ENCODE data around the gene ERMARD.

The ERMARD gene

GRCh38 chr6:169774347-169774746, 22.9 kb downstream of the ERMARD start:
- H3K9me3 ChIP-seq (ENCODE audit: control insufficient read depth, insufficient read depth, low read length) = no peaks in the 10 kb centered on the region
- no peak overlapping the region for H3K4me3 ChIP-seq (ENCODE audit: low read depth, low read length)
- no peak overlapping the region for H3K9ac ChIP-seq (ENCODE audit: low read depth, low read length)
- peaks cover 11% of the 10 kb centered on the region; the same call in 1 of the 2 replicates for H3K36me3 ChIP-seq (ENCODE audit: control insufficient read depth, insufficient read depth, low read length)
- no peaks in the 10 kb centered on the region for H3K4me1 ChIP-seq (ENCODE audit: control insufficient read depth, insufficient read depth, low read length)
- no peaks in the 10 kb centered on the region for H3K27me3 ChIP-seq (ENCODE audit: control insufficient read depth, insufficient read depth, low read length)
- H3K27ac ChIP-seq (ENCODE audit: low read depth, low read length) = no peak overlapping the region

DNA sequence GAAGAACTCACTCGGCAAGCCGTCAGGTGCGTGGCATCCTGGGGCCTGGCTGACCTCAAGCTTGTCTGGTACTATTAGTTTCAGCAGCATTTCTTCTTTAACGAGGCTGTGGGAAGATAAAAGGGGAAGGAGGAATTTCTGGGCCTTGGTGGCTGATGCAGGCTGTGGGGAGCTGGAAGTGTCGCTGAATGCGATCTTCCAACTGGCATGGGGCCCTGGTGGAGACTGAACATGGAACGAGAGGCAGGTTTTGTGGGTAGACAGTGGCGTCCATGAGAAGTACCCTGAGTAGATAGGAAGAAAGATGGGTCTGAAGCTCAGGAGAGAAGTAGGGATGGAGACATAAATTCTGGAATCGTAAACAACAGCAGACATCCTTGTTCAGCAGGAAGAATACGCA, 23.9 kb downstream of the ERMARD start:
- Histone ChIP-seq H3K4me3 (ENCODE audit: low read depth, low read length) (no peak overlapping the region), H3K4me1 (ENCODE audit: control insufficient read depth, insufficient read depth, low read length) (no peaks in the 10 kb centered on the region), H3K36me3 (ENCODE audit: control insufficient read depth, insufficient read depth, low read length) (peaks cover 11% of the 10 kb centered on the region; the same call in 1 of the 2 replicates), H3K9me3 (ENCODE audit: control insufficient read depth, insufficient read depth, low read length) (no peaks in the 10 kb centered on the region), H3K27me3 (ENCODE audit: control insufficient read depth, insufficient read depth, low read length) (no peaks in the 10 kb centered on the region), H3K27ac (ENCODE audit: low read depth, low read length) (no peak overlapping the region), H3K9ac (ENCODE audit: low read depth, low read length) (no peak overlapping the region)

DNA sequence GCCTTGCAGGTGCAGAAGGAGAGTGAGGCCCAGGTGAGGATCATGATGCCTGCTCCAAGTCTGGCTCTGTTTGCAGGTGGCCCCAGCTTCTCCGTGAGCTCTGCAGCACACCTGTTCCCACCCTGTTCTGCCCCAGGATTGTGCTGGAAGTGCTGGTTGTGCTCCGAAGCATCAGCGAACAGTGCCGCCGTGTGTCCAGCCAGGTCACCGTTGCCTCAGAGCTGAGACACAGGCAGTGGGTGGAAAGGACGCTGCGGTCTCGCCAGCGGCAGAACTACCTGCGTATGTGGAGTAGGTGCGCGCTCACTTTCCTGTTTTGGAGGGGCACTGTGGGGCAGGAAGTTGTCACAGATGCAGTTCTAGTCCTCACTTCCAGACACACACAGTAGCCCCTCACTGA, 25.0 kb downstream of the ERMARD start:
- no peaks in the 10 kb centered on the region for H3K4me1 ChIP-seq (ENCODE audit: control insufficient read depth, insufficient read depth, low read length)
- H3K9me3 ChIP-seq (ENCODE audit: control insufficient read depth, insufficient read depth, low read length) = no peaks in the 10 kb centered on the region
- H3K9ac ChIP-seq (ENCODE audit: low read depth, low read length) = no peak overlapping the region
- H3K27me3 ChIP-seq (ENCODE audit: control insufficient read depth, insufficient read depth, low read length) = no peaks in the 10 kb centered on the region
- H3K36me3 ChIP-seq (ENCODE audit: control insufficient read depth, insufficient read depth, low read length) = peaks cover 11% of the 10 kb centered on the region; the same call in 1 of the 2 replicates
- H3K4me3 ChIP-seq (ENCODE audit: low read depth, low read length) = no peak overlapping the region
- H3K27ac ChIP-seq (ENCODE audit: low read depth, low read length) = no peak overlapping the region

DNA sequence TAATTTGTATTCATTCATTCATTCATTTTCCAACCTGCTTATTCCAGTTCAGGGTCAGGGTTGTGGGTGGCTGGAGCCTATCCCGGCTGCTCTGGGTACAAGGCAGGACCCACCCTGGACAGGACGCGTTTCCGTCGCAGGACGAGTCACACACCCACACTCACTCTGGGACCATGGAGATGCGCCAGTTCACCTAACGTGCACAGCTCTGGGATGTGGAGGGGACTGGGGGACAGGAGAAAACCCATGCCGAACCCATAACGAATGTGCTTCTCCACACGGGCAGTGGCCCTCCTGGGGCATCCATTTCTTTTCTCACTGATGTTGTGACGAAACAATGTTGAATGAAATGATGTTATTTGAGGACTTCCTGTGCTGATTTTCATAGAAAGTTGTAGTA, 26.5 kb downstream of the ERMARD start:
- Histone ChIP-seq H3K4me3 (ENCODE audit: low read depth, low read length) (no peak overlapping the region), H3K27me3 (ENCODE audit: control insufficient read depth, insufficient read depth, low read length) (no peaks in the 10 kb centered on the region), H3K27ac (ENCODE audit: low read depth, low read length) (no peak overlapping the region), H3K4me1 (ENCODE audit: control insufficient read depth, insufficient read depth, low read length) (no peaks in the 10 kb centered on the region), H3K9me3 (ENCODE audit: control insufficient read depth, insufficient read depth, low read length) (no peaks in the 10 kb centered on the region), H3K9ac (ENCODE audit: low read depth, low read length) (no peak overlapping the region), H3K36me3 (ENCODE audit: control insufficient read depth, insufficient read depth, low read length) (peaks cover 11% of the 10 kb centered on the region; the same call in 1 of the 2 replicates)

- peaks cover 11% of the 10 kb centered on the region; the same call in 1 of the 2 replicates for H3K36me3 ChIP-seq (ENCODE audit: control insufficient read depth, insufficient read depth, low read length)
- H3K9me3 ChIP-seq (ENCODE audit: control insufficient read depth, insufficient read depth, low read length) = no peaks in the 10 kb centered on the region
- no peaks in the 10 kb centered on the region for H3K4me1 ChIP-seq (ENCODE audit: control insufficient read depth, insufficient read depth, low read length)
- no peaks in the 10 kb centered on the region for H3K27me3 ChIP-seq (ENCODE audit: control insufficient read depth, insufficient read depth, low read length)
- H3K9ac ChIP-seq (ENCODE audit: low read depth, low read length) = no peak overlapping the region
- H3K4me3 ChIP-seq (ENCODE audit: low read depth, low read length) = no peak overlapping the region
- H3K27ac ChIP-seq (ENCODE audit: low read depth, low read length) = no peak overlapping the region
Observed at GRCh38 chr6:169778646-169779045, 27.2 kb downstream of the ERMARD start.

DNA sequence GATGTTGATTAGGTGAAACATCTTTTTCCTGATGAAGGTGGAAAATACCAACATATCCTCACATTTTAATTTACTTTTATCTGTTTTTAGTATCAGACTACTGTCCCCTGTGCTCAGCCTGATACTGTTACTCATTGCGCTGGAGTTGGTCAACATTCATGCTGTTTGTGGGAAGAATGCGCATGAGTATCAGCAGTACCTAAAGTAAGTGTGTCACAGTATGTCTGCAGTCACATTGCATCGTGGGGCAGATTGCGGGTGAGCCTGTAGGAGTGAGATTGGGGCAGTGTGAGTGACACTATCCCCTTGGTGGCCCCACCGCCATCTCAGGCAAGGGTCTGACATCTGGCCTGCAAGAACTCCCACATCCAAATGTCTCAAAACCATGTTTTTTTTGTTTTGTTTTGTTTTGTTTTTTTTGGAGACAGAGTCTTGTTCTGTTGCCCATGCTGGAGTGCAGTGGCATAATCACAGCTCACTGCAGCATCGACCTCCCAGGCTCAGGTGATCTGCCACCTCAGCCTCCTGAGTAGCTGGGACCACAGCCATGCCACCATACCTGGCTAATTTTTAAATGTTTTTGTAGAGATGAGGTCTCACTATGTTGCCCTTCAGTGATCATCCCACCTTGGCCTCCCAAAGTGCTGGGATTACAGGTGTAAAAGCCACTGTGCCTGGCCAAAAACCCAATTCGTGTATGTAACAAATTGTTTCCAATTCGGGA, 27.8 kb downstream of the ERMARD start:
- Histone ChIP-seq H3K27me3 (ENCODE audit: control insufficient read depth, insufficient read depth, low read length) (no peaks in the 10 kb centered on the region), H3K4me3 (ENCODE audit: low read depth, low read length) (no peak overlapping the region), H3K36me3 (ENCODE audit: control insufficient read depth, insufficient read depth, low read length) (peaks cover 11% of the 10 kb centered on the region; the same call in 1 of the 2 replicates), H3K27ac (ENCODE audit: low read depth, low read length) (no peak overlapping the region), H3K4me1 (ENCODE audit: control insufficient read depth, insufficient read depth, low read length) (no peaks in the 10 kb centered on the region), H3K9ac (ENCODE audit: low read depth, low read length) (no peak overlapping the region), H3K9me3 (ENCODE audit: control insufficient read depth, insufficient read depth, low read length) (no peaks in the 10 kb centered on the region)

- Histone ChIP-seq H3K27me3 (ENCODE audit: control insufficient read depth, insufficient read depth, low read length) (no peaks in the 10 kb centered on the region), H3K4me3 (ENCODE audit: low read depth, low read length) (no peak overlapping the region), H3K36me3 (ENCODE audit: control insufficient read depth, insufficient read depth, low read length) (peaks cover 11% of the 10 kb centered on the region; the same call in 1 of the 2 replicates), H3K4me1 (ENCODE audit: control insufficient read depth, insufficient read depth, low read length) (no peaks in the 10 kb centered on the region), H3K9me3 (ENCODE audit: control insufficient read depth, insufficient read depth, low read length) (no peaks in the 10 kb centered on the region), H3K9ac (ENCODE audit: low read depth, low read length) (no peak overlapping the region), H3K27ac (ENCODE audit: low read depth, low read length) (no peak overlapping the region)
Observed at GRCh38 chr6:169779896-169780295, 28.5 kb downstream of the ERMARD start.

DNA sequence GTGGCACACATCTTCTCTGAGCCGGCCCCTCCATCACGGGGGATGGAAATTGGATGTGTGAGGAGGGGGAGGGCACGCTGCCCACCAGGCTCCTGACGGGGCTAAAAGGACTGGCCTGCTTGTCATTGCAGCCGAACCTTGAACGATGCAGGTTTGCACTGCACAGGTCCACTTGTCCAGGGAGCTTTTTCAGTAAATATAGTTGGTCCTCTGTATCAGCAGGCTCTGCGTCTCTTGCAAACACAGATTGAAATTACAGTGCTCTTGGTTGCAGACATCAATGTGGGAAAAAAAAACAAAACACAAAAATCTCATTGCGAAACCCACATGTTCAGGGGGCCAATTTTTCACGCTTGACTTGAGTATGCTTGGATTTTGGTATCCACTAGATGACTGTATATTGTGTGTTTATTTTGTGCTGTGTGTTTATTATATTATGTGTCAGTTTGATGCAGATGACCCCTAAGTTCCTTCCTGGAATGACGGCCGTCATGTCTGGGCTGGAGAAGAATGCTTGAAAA, 29.2 kb downstream of the ERMARD start:
- H3K27me3 ChIP-seq (ENCODE audit: control insufficient read depth, insufficient read depth, low read length) = no peaks in the 10 kb centered on the region
- H3K4me1 ChIP-seq (ENCODE audit: control insufficient read depth, insufficient read depth, low read length) = no peaks in the 10 kb centered on the region
- peaks cover 11% of the 10 kb centered on the region; the same call in 1 of the 2 replicates for H3K36me3 ChIP-seq (ENCODE audit: control insufficient read depth, insufficient read depth, low read length)
- no peaks in the 10 kb centered on the region for H3K9me3 ChIP-seq (ENCODE audit: control insufficient read depth, insufficient read depth, low read length)
- no peak overlapping the region for H3K9ac ChIP-seq (ENCODE audit: low read depth, low read length)
- no peak overlapping the region for H3K4me3 ChIP-seq (ENCODE audit: low read depth, low read length)
- H3K27ac ChIP-seq (ENCODE audit: low read depth, low read length) = no peak overlapping the region

DNA sequence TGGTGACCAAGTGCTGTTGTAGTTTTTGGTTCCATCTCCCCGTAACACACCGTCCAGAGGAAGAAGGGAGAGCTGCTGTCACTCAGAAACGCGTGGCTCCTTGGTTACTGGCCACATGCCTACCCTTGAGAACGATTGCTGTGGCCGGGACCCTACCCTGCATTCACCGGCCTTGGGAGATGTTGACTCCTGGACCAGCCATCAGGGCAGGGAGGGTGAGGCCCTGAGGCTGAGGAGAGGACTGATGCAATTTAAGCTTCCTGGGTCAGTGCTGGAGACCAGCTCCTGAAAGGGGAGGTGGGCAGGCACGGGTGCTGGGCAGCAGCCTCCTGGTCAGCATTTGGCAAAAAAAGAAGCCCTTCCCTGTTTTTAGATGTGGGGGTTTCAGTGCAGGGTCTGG, 31.5 kb downstream of the ERMARD start:
- no peaks in the 10 kb centered on the region for H3K4me1 ChIP-seq (ENCODE audit: control insufficient read depth, insufficient read depth, low read length)
- no peaks in the 10 kb centered on the region for H3K9me3 ChIP-seq (ENCODE audit: control insufficient read depth, insufficient read depth, low read length)
- H3K27me3 ChIP-seq (ENCODE audit: control insufficient read depth, insufficient read depth, low read length) = no peaks in the 10 kb centered on the region

GRCh38 chr6:169783401-169783800, 32.0 kb downstream of the ERMARD start:
- no peak overlapping the region for H3K4me3 ChIP-seq (ENCODE audit: low read depth, low read length)
- no peak overlapping the region for H3K9ac ChIP-seq (ENCODE audit: low read depth, low read length)
- H3K27ac ChIP-seq (ENCODE audit: low read depth, low read length) = no peak overlapping the region
- H3K4me1 ChIP-seq (ENCODE audit: control insufficient read depth, insufficient read depth, low read length) = no peaks in the 10 kb centered on the region
- H3K27me3 ChIP-seq (ENCODE audit: control insufficient read depth, insufficient read depth, low read length) = no peaks in the 10 kb centered on the region
- no peaks in the 10 kb centered on the region for H3K9me3 ChIP-seq (ENCODE audit: control insufficient read depth, insufficient read depth, low read length)
- no peaks in the 10 kb centered on the region for H3K36me3 ChIP-seq (ENCODE audit: control insufficient read depth, insufficient read depth, low read length)

More for the DNA sequence above, 31.5 kb downstream of the ERMARD start:
- Histone ChIP-seq H3K36me3 (ENCODE audit: control insufficient read depth, insufficient read depth, low read length) (no peaks in the 10 kb centered on the region), H3K27ac (ENCODE audit: low read depth, low read length) (no peak overlapping the region), H3K4me3 (ENCODE audit: low read depth, low read length) (no peak overlapping the region), H3K9ac (ENCODE audit: low read depth, low read length) (no peak overlapping the region)

- H3K4me3 ChIP-seq (ENCODE audit: low read depth, low read length) = no peak overlapping the region
- H3K36me3 ChIP-seq (ENCODE audit: control insufficient read depth, insufficient read depth, low read length) = no peaks in the 10 kb centered on the region
- H3K27ac ChIP-seq (ENCODE audit: low read depth, low read length) = no peak overlapping the region
- no peaks in the 10 kb centered on the region for H3K4me1 ChIP-seq (ENCODE audit: control insufficient read depth, insufficient read depth, low read length)
- no peaks in the 10 kb centered on the region for H3K9me3 ChIP-seq (ENCODE audit: control insufficient read depth, insufficient read depth, low read length)
- no peak overlapping the region for H3K9ac ChIP-seq (ENCODE audit: low read depth, low read length)
- no peaks in the 10 kb centered on the region for H3K27me3 ChIP-seq (ENCODE audit: control insufficient read depth, insufficient read depth, low read length)
Observed at GRCh38 chr6:169783971-169784820, 32.8 kb downstream of the ERMARD start.
